ENCODE results near the gene RCAN2. TPM values are rescaled to one million over a fixed set of nuclear protein-coding genes. Genes with fewer than 3 reads are reported as not detected.

The RCAN2 gene
- total RNA-seq, 1 experiment from 2014 or later = 7.6 TPM

DNA sequence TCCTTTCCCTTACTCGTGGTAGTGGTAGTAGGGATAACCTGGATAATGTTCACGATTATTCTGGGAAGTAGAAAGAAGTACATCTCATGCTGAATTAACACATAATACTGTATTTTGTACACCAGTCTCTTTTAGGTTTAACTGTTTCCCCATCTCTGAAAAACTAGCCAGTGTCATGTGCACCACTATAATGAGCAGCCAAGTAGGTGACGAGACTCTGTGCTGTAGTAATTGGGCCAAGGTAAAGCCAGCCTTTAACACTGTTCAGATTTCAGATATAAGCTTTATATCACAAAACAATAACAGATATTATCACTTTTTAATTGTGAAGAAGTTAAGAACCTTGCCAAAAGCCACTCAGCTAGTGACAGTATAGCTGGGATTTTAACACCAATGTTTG is 219.5 kb downstream of the RCAN2 start:
- Histone ChIP-seq H3K9me3 (no peaks in the 10 kb centered on the region), H3K27me3 (no peaks in the 10 kb centered on the region), H3K36me3 (no peaks in the 10 kb centered on the region), H3K4me3 (no peak overlapping the region)
- no peak for DNase-seq

DNA sequence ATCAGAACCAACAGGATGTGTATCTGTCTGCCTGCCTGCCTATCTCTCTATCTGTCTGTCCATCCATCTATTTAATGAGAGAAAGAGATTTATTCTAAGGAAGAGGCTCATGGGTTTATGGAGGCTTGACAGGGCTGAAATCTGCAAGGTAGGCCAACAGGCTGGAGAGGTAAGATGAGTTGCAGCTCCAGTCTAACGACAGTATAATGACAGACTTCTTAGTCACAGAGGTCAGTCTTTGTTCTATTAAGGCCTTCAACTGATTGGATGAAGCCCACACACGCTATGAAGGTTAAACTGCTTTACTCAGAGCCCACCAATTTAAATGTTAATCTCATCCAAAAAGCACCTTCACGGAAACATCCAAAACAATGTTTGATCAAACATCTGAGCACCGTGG is 220.1 kb downstream of the RCAN2 start:
- H3K9me3 ChIP-seq = no peaks in the 10 kb centered on the region

DNA sequence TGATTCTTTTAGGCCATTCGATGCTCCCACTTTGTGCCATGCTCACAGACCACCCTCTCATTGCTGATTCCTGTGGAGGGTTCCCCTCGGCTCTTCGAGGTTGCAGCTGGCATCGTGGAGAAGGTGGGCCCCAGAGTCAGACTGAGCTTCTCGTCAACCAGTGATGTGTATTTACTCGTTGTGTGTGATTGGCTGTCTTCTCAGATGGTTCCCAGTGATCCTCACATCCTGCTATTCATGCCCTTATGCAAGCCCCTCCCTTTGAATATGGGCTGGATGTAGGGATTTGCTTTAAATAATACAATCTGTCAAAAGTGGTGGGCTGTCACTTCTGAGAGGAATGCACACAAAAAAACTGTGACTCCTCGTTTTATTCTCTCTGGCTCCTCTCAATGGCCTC is 220.9 kb downstream of the RCAN2 start:
- Histone ChIP-seq H3K36me3 (no peaks in the 10 kb centered on the region), H3K9me3 (no peaks in the 10 kb centered on the region), H3K4me3 (no peak overlapping the region), H3K27me3 (no peaks in the 10 kb centered on the region)
- no peak for DNase-seq

More for the DNA sequence above, 220.1 kb downstream of the RCAN2 start:
- H3K36me3 ChIP-seq = no peaks in the 10 kb centered on the region
- H3K4me3 ChIP-seq = no peak overlapping the region
- no peak for DNase-seq
- no peaks in the 10 kb centered on the region for H3K27me3 ChIP-seq

DNA sequence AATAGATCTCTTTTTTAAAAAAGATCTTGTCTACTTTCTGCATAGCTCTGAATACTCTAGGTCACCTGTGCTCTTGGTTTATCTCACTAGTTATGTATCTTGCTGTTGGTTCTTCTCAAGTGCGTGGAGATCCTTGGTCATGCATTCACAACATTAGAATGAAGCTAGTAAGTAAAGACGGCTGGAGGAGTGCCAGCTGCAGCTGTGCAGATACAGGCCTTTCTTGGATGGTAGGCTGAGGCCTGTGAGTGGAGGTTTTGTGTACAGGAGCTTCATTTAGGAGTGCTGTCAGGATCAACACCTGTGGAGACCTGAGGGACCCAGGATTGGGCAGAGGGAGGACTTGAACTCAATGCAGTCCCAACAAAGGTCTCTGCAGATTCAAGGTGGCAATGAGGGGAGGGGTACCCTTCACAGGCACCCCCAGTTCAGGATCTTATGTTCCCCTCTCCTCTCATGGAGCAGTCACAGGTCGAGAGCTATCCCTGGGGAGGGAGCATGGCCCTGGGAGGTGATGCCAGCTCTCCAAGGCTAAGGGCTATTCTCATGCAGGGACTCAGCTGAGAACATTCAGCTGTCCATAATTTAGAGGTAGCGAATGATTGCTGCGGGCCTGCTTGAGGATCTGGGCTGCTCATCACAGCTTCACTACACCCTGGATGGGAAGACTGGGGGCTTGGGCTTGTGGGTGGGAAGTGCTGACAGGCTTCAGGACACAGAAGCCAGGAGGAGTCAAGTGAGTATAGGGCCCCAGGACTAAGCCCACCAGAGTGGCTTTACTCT is 221.6 kb downstream of the RCAN2 start:
- Histone ChIP-seq H3K4me3 (no peak overlapping the region), H3K36me3 (no peaks in the 10 kb centered on the region), H3K9me3 (no peaks in the 10 kb centered on the region), H3K27me3 (no peaks in the 10 kb centered on the region)
- no peak for DNase-seq

DNA sequence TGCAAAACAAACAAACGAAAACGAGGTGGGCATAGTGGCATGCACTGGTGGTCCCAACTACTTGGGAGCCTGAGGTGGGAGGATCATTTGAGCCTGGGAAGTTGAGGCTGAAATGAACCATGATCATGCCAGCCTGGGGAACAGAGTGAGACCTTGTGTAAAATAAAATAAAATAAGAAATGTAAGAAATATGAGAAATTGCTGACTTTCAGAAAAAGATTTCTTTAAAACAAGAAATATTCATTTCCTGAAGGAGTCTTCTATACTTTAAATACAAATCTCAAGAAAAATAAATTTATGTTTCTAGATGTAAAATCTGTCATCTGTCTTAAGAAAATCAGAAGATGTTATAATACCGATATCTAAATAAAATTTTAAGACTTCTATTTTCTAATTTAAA is 223.7 kb downstream of the RCAN2 start:
- H3K36me3 ChIP-seq = no peaks in the 10 kb centered on the region
- H3K4me3 ChIP-seq = no peak overlapping the region
- DNase-seq = no peak
- H3K9me3 ChIP-seq = no peaks in the 10 kb centered on the region
- H3K27me3 ChIP-seq = no peaks in the 10 kb centered on the region

DNA sequence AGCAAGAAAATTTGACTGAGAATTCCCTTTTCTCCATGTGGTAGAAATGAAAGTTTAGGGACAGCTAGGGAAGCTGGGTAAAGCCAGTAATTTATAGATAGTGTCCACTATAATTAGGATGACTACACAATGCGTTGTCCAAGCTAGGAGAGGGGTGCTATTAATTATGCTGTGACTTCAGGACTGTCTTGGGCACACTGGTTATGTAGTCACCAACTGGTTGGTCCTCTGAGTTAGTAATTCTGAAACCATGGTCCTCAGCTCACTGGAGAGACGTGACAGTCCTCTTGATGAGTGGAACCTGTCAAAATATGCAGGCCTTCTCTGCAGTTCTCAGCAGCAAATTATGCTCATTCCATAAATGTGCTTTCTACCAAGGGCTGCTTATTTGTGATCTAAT is 225.9 kb downstream of the RCAN2 start:
- H3K9me3 ChIP-seq = no peaks in the 10 kb centered on the region
- no peak for DNase-seq
- H3K27me3 ChIP-seq = no peaks in the 10 kb centered on the region
- no peak overlapping the region for H3K4me3 ChIP-seq
- H3K36me3 ChIP-seq = no peaks in the 10 kb centered on the region

DNA sequence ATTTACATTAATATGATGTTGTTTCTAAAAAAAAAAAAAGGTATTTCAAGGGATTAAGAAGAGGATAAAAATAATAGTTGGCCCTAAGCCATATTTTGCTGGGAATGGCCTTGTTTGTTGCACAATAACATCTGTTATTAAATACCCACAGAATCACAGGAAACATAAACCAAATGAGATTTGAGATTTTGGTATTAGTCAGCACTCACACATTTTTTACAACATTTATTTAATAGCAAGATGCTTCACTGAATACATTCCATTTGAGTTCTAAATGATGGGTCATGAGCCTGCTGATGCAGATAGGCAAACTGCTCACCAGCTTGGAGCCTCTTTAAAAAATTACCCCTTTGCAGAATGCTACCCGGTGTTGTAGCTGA is 227.6 kb downstream of the RCAN2 start:
- Histone ChIP-seq H3K4me3 (no peak overlapping the region), H3K27me3 (no peaks in the 10 kb centered on the region), H3K36me3 (no peaks in the 10 kb centered on the region), H3K9me3 (no peaks in the 10 kb centered on the region)
- DNase-seq = no peak

DNA sequence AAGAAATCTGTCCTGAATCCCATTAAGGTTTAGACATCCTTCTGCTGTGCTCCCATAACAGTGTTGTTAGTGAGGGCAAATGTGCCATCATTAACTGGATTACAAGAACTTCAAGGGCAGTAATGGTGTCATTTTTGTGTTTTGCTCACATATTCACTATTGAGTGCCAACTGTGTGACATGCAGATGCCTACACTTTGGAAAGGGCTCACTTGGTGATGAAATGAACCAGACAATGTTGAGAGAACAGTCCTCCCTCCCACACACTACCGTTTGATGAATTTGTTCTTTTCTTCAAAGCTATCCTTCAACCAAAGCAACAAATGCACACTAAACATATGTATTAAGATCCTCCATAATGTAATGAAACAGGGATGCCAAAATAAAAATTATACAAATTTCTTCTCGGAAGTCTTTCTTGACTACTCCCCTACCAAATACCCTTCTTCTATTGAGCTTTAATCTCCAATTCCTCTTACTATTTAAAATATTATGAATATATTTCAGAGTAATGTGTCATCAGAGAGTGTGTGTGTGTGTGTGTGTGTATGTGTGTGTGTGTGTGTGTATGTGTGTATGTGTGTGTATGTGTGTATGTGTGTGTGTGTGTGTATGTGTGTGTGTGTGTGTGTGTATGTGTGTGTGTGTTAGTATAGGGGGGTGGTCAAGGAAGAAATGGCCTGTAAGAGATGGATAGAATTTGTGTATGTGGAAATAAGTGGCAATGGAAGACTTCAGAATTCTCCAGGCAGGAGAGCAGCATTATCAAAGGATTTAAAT is 228.1 kb downstream of the RCAN2 start:
- Histone ChIP-seq H3K4me3 (no peak overlapping the region), H3K36me3 (no peaks in the 10 kb centered on the region), H3K27me3 (no peaks in the 10 kb centered on the region), H3K9me3 (no peaks in the 10 kb centered on the region)
- no peak for DNase-seq

DNA sequence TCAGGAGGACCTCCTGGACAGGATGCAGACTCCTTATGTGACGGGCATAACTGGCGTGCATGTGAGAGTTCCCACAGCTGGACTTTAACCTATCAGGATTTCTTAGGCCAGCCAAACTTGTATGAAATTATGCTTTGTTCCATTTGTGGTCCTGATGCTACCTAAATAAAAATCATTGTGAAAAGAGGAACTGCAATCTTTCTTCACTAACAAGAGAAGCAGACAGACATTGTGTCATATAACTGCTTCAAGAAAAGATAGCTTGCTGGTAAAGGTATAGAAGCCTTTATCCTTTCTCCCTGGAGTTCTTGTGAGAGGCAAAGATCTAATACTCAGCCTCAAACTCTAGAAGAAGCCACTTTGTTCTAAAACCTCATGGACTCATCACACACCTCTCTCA is 233.0 kb downstream of the RCAN2 start:
- H3K27me3 ChIP-seq = no peaks in the 10 kb centered on the region
- H3K4me3 ChIP-seq = no peak overlapping the region
- no peak for DNase-seq
- no peaks in the 10 kb centered on the region for H3K9me3 ChIP-seq
- no peaks in the 10 kb centered on the region for H3K36me3 ChIP-seq

DNA sequence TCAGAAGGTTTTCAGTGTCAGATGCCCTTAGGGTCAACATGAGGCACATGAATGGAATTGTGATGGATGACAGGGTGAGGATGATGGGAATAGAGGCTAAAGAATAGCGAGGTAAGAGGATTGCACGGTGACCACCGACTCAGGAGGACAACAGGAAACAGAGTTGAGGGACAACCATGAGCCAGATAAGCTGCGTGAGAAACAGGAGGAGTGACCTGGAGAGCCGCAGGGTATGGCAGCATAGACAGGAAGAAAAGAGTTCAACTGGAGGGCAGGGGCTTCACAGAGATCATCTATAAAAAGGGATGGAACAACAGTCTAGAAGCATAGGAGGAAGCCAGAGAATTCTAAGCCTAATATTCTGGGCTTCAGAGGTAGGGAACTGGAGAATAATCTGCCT is 235.7 kb downstream of the RCAN2 start:
- H3K9me3 ChIP-seq = no peaks in the 10 kb centered on the region
- H3K4me3 ChIP-seq = no peak overlapping the region
- DNase-seq = no peak
- H3K27me3 ChIP-seq = no peaks in the 10 kb centered on the region
- no peaks in the 10 kb centered on the region for H3K36me3 ChIP-seq

DNA sequence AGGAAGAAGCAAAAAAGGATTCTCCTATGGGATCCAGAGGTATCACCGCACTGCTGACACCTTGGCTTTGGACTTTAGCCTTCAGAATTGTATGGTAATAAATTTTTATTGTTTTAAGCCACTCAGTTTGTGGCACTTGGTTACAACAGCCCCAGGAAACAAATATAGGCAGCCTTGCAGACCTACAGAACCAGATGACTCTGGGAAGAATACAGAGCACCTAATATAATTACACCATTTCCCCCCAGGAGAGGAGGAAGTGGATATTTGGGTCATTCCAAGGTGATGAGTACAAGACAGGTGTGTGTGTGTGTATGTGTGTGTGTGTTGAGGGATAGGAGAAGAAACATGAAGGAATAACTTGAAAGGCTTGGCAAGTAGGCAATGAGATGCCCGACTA is 236.3 kb downstream of the RCAN2 start:
- H3K4me3 ChIP-seq = no peak overlapping the region
- no peaks in the 10 kb centered on the region for H3K9me3 ChIP-seq
- no peaks in the 10 kb centered on the region for H3K27me3 ChIP-seq
- no peak for DNase-seq
- H3K36me3 ChIP-seq = no peaks in the 10 kb centered on the region

DNA sequence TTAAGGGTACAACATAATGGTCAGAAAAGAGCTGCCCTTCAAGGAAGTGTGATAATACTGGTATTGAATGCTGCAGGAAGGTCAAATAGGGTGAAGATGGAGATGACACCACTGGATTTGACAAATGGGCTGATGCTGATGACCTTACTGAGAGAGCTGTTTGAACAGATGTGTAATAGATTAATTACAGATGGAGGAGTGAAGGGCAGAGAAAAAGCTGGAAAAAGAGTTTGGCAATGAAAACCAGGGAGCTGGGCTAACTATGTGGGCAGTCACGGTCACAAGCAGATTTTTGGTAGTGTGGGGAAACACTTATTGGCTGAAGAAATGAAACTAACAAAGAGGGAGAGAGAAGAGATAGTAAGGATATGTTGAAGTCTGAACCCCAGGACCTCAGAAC is 236.9 kb downstream of the RCAN2 start:
- Histone ChIP-seq H3K9me3 (no peaks in the 10 kb centered on the region), H3K36me3 (no peaks in the 10 kb centered on the region), H3K4me3 (no peak overlapping the region), H3K27me3 (no peaks in the 10 kb centered on the region)
- DNase-seq = no peak

DNA sequence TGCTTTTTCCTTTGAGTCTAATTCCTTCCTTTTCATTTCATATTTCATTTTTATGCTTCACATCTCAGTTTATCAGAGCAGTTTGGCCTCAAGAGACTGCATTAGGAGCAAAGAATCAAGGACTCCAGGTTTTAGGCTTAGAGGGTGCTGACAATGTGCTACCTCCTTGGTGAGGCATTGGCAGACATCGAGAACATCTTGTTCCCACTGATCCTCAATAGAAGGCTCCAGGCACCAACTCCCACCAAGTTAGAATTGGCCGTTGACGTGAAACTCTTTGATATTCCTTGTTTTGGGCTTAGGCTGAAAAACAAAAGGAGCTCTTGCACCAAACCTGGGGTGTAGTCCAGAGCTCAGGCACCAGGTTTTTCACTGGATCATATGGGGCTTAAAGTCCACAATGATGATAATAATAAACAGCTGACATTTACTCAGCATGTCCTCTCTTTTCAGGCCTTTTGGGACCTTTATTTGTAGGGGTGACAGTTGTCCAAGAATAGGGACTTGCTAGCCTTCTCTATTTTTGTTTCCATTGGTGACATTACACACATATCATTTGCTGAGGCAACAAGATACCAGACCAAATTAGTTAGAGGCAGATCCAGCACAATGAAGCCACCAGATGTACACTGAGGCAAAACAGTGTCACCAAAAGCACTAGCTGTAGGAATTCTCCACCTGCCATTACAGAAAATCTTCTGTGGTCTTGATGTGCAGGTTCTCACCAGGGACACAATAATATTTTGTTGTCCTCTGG is 239.5 kb downstream of the RCAN2 start:
- H3K4me3 ChIP-seq = no peak overlapping the region
- H3K9me3 ChIP-seq = no peaks in the 10 kb centered on the region
- DNase-seq = no peak
- H3K27me3 ChIP-seq = no peaks in the 10 kb centered on the region
- no peaks in the 10 kb centered on the region for H3K36me3 ChIP-seq

DNA sequence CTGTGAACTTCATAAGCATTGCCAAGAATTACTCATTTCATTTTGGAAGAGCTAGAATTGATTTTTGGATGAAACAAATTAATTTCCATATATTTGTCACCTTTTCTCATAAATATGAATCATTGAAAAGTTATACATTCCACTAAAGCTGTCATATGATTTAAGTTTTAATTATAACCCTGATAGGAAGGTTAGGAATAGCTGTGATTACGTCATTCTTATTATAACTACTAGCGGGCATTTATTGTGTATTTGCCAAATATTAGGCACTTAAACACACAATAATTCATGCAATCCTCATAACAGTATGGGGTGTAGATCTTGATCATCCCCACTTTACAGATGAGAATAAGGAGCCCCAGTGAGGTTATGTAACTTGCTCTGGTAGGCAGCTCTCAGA is 243.1 kb downstream of the RCAN2 start:
- H3K9me3 ChIP-seq = no peaks in the 10 kb centered on the region
- H3K27me3 ChIP-seq = no peaks in the 10 kb centered on the region
- H3K36me3 ChIP-seq = no peaks in the 10 kb centered on the region
- H3K4me3 ChIP-seq = no peak overlapping the region
- DNase-seq = no peak

DNA sequence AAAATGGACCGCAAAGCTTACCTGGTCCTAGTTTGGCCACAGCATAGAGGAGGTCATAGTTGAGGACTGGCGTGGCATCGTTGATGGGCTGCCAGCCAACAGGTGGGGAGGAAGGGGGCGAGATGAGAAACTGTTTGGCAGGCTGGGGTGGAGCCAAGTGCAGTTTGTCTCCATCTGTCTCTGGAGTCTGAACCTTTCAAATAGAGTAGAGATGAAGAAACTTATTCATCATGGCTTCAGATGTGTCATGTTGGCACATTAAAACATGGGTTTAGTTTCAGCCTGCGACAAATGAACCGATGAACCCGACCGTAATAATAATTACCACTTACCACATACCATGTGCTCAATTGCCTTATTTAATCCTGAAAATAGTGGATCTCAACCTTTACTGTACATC is 244.5 kb downstream of the RCAN2 start:
- no peak overlapping the region for H3K4me3 ChIP-seq
- H3K36me3 ChIP-seq = no peaks in the 10 kb centered on the region
- no peaks in the 10 kb centered on the region for H3K9me3 ChIP-seq
- no peak for DNase-seq
- H3K27me3 ChIP-seq = no peaks in the 10 kb centered on the region

DNA sequence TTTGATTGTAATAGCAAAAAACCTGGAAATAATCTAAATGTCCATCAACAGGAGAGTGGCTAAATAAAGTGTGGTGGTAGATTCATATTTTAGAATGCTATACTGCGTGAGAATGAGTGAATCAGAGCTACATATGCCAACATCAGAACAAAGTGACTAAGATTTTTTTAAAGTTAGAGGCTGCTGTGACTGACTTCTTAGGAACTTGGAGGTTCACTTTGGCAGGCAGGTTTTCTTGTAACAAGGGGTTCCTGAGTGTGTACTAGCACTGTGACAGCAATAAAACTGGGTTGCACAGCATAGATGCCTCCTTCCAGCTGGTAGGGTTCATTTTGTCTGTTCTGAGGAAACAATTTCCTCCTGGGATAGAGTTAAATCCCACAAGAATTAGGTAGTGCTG is 245.2 kb downstream of the RCAN2 start:
- no peak for DNase-seq
- Histone ChIP-seq H3K9me3 (no peaks in the 10 kb centered on the region), H3K36me3 (no peaks in the 10 kb centered on the region), H3K27me3 (no peaks in the 10 kb centered on the region), H3K4me3 (no peak overlapping the region)

DNA sequence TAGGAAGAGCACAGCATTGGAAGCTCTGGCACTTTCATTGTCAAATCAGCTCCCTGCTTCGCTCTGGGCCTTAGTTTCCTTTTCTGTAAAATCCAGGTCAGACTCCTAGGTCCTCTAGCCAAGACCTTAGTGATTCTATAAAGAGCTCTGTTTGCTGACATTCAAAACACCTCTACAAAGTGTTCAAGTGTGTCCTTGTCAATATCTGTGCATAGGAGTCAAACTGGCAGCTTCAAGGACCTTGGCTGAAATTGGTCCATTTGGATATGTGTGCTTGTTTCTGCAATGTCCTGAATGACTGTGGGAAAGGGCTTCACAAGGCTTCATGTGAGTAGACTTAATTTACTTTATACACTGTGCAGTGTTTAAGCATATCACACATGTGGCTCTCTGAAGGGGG is 246.6 kb downstream of the RCAN2 start:
- H3K9me3 ChIP-seq = no peaks in the 10 kb centered on the region
- H3K27me3 ChIP-seq = no peaks in the 10 kb centered on the region
- H3K36me3 ChIP-seq = no peaks in the 10 kb centered on the region
- DNase-seq = no peak
- no peak overlapping the region for H3K4me3 ChIP-seq
